ENCODE data around the gene ATRX. TPM values are rescaled to one million over a fixed set of nuclear protein-coding genes. Genes with fewer than 3 reads are reported as not detected.

Gene ATRX
- total RNA-seq, 1 experiment from 2014 or later, result 93.3 TPM

DNA sequence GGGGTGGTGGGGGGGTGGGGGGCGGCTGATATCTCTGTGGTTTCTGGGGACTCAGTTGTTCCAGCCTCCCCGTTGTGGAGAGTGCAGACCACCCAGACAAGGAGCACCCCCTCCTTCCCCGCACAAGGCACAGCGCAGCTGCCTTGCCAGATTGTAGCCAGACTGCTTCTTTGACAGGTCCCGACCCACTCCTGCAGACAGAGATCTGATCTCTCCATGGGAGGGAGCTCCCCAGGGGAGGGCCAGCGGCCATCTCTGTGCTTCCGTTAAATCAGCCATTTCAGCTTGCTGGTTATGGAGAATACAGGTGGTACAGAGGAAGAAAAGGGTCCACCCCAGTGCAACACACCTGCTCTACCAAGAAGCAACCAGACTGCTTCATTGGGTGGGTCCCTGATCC, 258.0 kb downstream of the ATRX start:
- H3K9me3 ChIP-seq (ENCODE audit: insufficient read depth, low read depth), result no peaks in the 10 kb centered on the region
- DNase-seq, result no peak
- no peaks in the 10 kb centered on the region for H3K27me3 ChIP-seq (ENCODE audit: insufficient read depth, low read depth)
- no peaks in the 10 kb centered on the region for H4K20me1 ChIP-seq (ENCODE audit: insufficient read depth)
- BruUV-seq (replicated peaks), result no TSS peak
- no peaks in the 10 kb centered on the region for H3K4me1 ChIP-seq (replicated peaks; ENCODE audit: insufficient read depth)
- H3K36me3 ChIP-seq (ENCODE audit: low read depth), result 0 out of 2 replicates have a peak, but pooled peaks cover 2% of the 10 kb centered on the region
- H3F3A ChIP-seq (ENCODE audit: insufficient read depth, low read depth), result no peaks in the 10 kb centered on the region
- TF ChIP-seq EZH2 (IDR thresholded peaks at IDR 0.05; ENCODE audit: low read depth), result no peak
- TF ChIP-seq CTCF (conservative IDR thresholded peaks at IDR 0.05), result no peak
- ChIA-PET POLR2A (ENCODE audit: unreplicated experiment) (no interaction called here), CTCF (no interaction called here)
- H3K27ac ChIP-seq, result no peak overlapping the region
- no peak overlapping the region for H3K4me2 ChIP-seq
- H3K79me2 ChIP-seq (ENCODE audit: low read depth), result no peaks in the 10 kb centered on the region
- no peak overlapping the region for H2AFZ ChIP-seq
- H3K9me2 ChIP-seq (ENCODE audit: insufficient read depth), result no peaks in the 10 kb centered on the region
- no peak overlapping the region for H3K4me3 ChIP-seq
- intact Hi-C loops (cut with micrococcal nuclease; ENCODE audit: unreplicated experiment), result no loop called here

DNA sequence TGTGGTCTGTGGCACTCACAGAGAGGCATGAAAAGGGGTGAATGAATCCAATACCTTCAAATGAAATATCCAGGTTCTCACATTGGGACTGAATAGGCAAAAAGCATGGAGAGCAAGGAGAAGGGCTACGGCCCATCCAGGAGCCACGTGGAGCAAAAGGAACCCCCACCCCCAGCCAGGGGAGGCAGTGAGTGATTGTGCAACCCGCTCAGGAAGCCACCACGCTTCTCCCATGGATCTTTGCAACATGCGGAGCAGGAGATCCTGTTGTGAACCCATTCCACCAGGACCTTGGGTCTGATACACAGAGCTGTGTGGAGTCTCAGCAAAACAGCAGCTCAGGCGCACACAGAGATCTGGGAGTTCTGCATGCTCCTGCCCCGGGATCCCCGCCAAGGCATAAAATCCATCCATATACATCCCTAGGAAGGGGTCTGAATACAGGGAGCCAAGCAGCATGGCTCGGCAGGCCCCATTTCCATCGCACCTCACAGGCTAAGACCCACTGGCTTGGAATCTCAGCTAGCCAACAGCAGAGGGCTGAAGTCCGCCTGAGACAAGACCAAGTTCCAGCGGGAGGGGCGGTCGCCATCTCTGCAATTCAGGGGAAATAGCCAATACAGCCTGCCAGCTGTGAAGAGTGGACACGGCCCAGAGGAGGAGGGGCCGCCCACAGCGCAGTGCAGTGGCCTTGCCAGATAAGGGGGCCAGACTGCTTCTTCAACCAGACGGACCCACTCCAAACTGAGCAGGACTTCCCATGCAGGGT, 258.6 kb downstream of the ATRX start:
- no TSS peak for BruUV-seq (replicated peaks)
- H2AFZ ChIP-seq, result no peak overlapping the region
- 0 out of 2 replicates have a peak, but pooled peaks cover 3% of the 10 kb centered on the region for H3K36me3 ChIP-seq (ENCODE audit: low read depth)
- ChIA-PET CTCF (no interaction called here), POLR2A (ENCODE audit: unreplicated experiment) (no interaction called here)
- no peak for TF ChIP-seq EZH2 (IDR thresholded peaks at IDR 0.05; ENCODE audit: low read depth)
- TF ChIP-seq CTCF (conservative IDR thresholded peaks at IDR 0.05), result no peak
- no peaks in the 10 kb centered on the region for H3K27me3 ChIP-seq (ENCODE audit: insufficient read depth, low read depth)
- H3K4me2 ChIP-seq, result no peak overlapping the region
- no peaks in the 10 kb centered on the region for H3F3A ChIP-seq (ENCODE audit: insufficient read depth, low read depth)
- no peaks in the 10 kb centered on the region for H3K9me2 ChIP-seq (ENCODE audit: insufficient read depth)
- no peak overlapping the region for H3K27ac ChIP-seq
- no peaks in the 10 kb centered on the region for H3K4me1 ChIP-seq (replicated peaks; ENCODE audit: insufficient read depth)
- no peaks in the 10 kb centered on the region for H3K9me3 ChIP-seq (ENCODE audit: insufficient read depth, low read depth)
- H4K20me1 ChIP-seq (ENCODE audit: insufficient read depth), result no peaks in the 10 kb centered on the region
- H3K79me2 ChIP-seq (ENCODE audit: low read depth), result no peaks in the 10 kb centered on the region
- no peak for DNase-seq
- no peak overlapping the region for H3K4me3 ChIP-seq
- intact Hi-C loops (cut with micrococcal nuclease; ENCODE audit: unreplicated experiment), result no loop called here

DNA sequence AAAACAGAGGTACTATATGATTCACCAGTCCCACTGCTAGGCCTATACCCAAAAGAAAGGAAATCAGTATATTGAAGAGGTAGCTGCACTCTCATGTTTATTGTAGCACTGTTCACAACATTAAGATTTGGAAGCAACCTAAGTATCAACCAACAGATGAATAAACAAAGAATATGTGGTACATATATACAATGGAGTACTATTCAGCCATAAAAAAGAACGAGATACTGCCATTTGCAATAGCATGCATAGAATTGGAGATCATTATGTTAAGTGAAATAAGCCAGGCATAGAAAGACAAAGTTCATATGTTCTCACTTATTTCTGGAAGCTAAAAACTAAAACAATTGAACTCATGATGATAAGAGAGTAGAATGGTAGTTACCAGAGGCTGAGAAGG, 266.3 kb downstream of the ATRX start:
- Histone ChIP-seq H3K27ac (no peak overlapping the region), H2AFZ (no peak overlapping the region), H3K79me2 (ENCODE audit: low read depth) (no peaks in the 10 kb centered on the region), H3K27me3 (ENCODE audit: insufficient read depth, low read depth) (no peaks in the 10 kb centered on the region), H3K4me1 (replicated peaks; ENCODE audit: insufficient read depth) (no peaks in the 10 kb centered on the region), H3F3A (ENCODE audit: insufficient read depth, low read depth) (no peaks in the 10 kb centered on the region), H3K9me3 (ENCODE audit: insufficient read depth, low read depth) (no peaks in the 10 kb centered on the region), H4K20me1 (ENCODE audit: insufficient read depth) (no peaks in the 10 kb centered on the region), H3K4me3 (no peak overlapping the region), H3K36me3 (ENCODE audit: low read depth) (peaks cover 17% of the 10 kb centered on the region; the same call in 1 of the 2 replicates), H3K4me2 (no peak overlapping the region), H3K9me2 (ENCODE audit: insufficient read depth) (no peaks in the 10 kb centered on the region)
- TF ChIP-seq EZH2 (IDR thresholded peaks at IDR 0.05; ENCODE audit: low read depth), result no peak
- no peak for TF ChIP-seq CTCF (conservative IDR thresholded peaks at IDR 0.05)
- no TSS peak for BruUV-seq (replicated peaks)
- CTCF ChIA-PET, result no interaction called here
- POLR2A ChIA-PET (ENCODE audit: unreplicated experiment), result no interaction called here
- no peak for DNase-seq
- intact Hi-C loops (cut with micrococcal nuclease; ENCODE audit: unreplicated experiment), result no loop called here
